SU-DHL-6 (cell line): ENCODE results near the gene KCNK2.

Source experiments
- H2AFZ ChIP-seq: fragments of 200-600 bp; sonication (generic); 2 replicates; pipeline ENCODE4 v1.6.1; 2014; ENCODE audit warnings: low read depth, mild to moderate bottlenecking, moderate library complexity, mixed read lengths, antibody characterized with exemption, low read length; ENCODE audit not compliant: severe bottlenecking
- H3F3A ChIP-seq: fragments of 200-600 bp; shearing (Covaris generic); 2 replicates; pipeline ENCODE4 v1.6.0; 2016; ENCODE audit warnings: antibody characterized with exemption, mild to moderate bottlenecking; ENCODE audit not compliant: insufficient read depth
- H3K27ac ChIP-seq: fragments of 200-600 bp; sonication (generic); 2 replicates; pipeline ENCODE4 v1.5.1; 2016; ENCODE audit warnings: low read depth, mild to moderate bottlenecking, low read length, moderate library complexity, mixed read lengths
- H3K27me3 ChIP-seq: fragments of 200-600 bp; sonication (generic), shearing (Covaris generic); 2 replicates; pipeline ENCODE4 v1.6.0; 2014; ENCODE audit warnings: mild to moderate bottlenecking, low read length
- H3K36me3 ChIP-seq: fragments of 200-600 bp; sonication (generic); 2 replicates; pipeline ENCODE4 v1.6.1; 2014; ENCODE audit warnings: mild to moderate bottlenecking, low read length, mixed read lengths
- H3K4me2 ChIP-seq: fragments of 300-600, 200-600 bp; shearing (Covaris generic), sonication (generic); 2 replicates; pipeline ENCODE4 v1.6.0; 2014; ENCODE audit warnings: low read length, low read depth, mild to moderate bottlenecking; ENCODE audit not compliant: poor library complexity, severe bottlenecking
- H3K4me3 ChIP-seq: fragments of 200-600 bp; sonication (generic); 2 replicates; pipeline ENCODE4 v1.5.1; 2014; ENCODE audit warnings: antibody characterized with exemption, low read length, mild to moderate bottlenecking, mixed read lengths; ENCODE audit not compliant: insufficient read depth, poor library complexity, severe bottlenecking
- H3K79me2 ChIP-seq: fragments of 200-600 bp; sonication (generic); 2 replicates; pipeline ENCODE4 v1.6.1; 2014; ENCODE audit warnings: mild to moderate bottlenecking, low read length, moderate library complexity; ENCODE audit not compliant: insufficient read depth
- H3K9ac ChIP-seq: fragments of 200-600 bp; sonication (generic); 2 replicates; pipeline ENCODE4 v1.7.0; 2014; ENCODE audit warnings: mild to moderate bottlenecking, low read length
- H3K9me2 ChIP-seq: fragments of 200-600 bp; sonication (generic); replicated peaks from 2 replicates; pipeline ENCODE4 v1.6.1; 2014; ENCODE audit warnings: low read length; ENCODE audit not compliant: insufficient read depth
- H3K9me3 ChIP-seq: fragments of 200-600 bp; sonication (generic); 2 replicates; pipeline ENCODE4 v1.6.1; 2014; ENCODE audit warnings: low read length, mixed read lengths; ENCODE audit not compliant: insufficient read depth
- H4K20me1 ChIP-seq: fragments of 200-600 bp; sonication (generic); 2 replicates; pipeline ENCODE4 v1.6.1; 2014; ENCODE audit warnings: low read depth, mild to moderate bottlenecking, antibody characterized with exemption, low read length, moderate library complexity, mixed read lengths
- CTCF ChIP-seq: fragments of 200-600 bp; sonication (generic); IDR thresholded peaks from one replicate; pipeline ENCODE4 v1.5.1; 2017; ENCODE audit warnings: antibody characterized with exemption, mild to moderate bottlenecking, low read length, moderate library complexity; ENCODE audit not compliant: insufficient read depth, poor library complexity, severe bottlenecking
- EZH2phosphoT487 ChIP-seq: fragments of 200-600 bp; sonication (generic), shearing (Covaris generic); conservative IDR thresholded peaks from 2 replicates; pipeline ENCODE4 v1.6.1; 2018; ENCODE audit warnings: mild to moderate bottlenecking, antibody characterized with exemption, low read length, moderate library complexity, mixed read lengths

The KCNK2 gene

DNA sequence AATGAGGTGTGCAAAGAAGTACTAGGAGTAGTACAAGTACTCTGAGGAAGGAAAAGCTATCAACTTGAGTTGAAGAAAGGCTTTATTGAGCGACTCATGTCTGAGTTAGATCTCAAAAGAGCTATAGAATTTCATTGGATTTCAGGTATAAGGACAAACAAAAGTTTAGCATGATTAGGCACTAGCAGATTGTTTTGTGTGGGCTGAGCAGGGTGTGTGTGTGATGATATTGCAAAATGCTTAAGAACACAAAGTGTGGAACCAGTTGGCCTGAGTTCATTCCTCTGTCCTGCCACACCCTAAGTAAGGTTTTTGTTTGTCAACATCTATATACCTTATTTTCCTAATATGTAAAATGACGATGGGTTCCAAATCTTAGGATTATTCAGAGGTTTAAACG lies 158.9 kb downstream of the KCNK2 start:
- no peaks in the 10 kb centered on the region for H3F3A ChIP-seq
- TF ChIP-seq EZH2phosphoT487: no peak
- TF ChIP-seq CTCF: no peak
- H4K20me1 ChIP-seq: no peaks in the 10 kb centered on the region

DNA sequence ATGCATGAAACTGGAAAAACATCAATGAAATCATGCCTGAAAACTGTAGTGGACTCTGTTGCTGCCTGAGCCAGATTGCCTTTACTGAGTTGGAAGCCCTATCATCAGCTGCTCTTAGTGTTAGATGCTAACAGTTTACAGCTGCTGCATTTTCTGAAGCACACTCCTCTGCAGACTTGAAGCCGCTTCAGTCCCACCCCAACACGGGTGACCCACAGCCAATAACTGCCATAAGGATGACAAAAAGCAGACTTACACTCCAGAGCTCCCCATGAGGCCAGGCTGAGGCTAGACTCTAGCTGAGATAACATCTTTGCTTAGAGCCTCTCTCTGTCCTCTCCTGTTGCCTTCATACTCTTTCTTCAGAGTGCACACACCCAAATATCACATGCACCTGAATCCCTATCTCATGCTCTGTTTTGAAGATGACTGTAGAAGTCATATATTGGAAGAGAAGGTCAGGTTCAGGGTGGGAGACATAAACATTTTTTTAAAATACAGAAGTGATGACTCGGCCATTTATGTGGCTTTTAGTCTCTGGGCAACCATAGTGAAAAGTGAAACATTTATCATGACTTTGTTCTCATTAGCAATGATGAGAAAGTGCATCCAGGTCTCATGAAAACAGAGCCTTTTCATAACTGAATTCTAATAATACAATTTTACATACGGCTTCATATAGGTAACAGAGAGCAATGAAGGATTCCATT lies 161.0 kb downstream of the KCNK2 start:
- Histone ChIP-seq H3K4me2 (no peak overlapping the region), H3K27ac (no peak overlapping the region), H4K20me1 (no peaks in the 10 kb centered on the region), H2AFZ (no peak overlapping the region), H3K9me2 (0 out of 2 replicates have a peak, but pooled peaks cover 3% of the 10 kb centered on the region), H3F3A (no peaks in the 10 kb centered on the region), H3K27me3 (no peaks in the 10 kb centered on the region; the same call in 1 of the 2 replicates), H3K36me3 (no peaks in the 10 kb centered on the region), H3K9me3 (no peaks in the 10 kb centered on the region), H3K9ac (no peak overlapping the region), H3K4me3 (no peak overlapping the region), H3K79me2 (no peaks in the 10 kb centered on the region)
- TF ChIP-seq CTCF: no peak
- TF ChIP-seq EZH2phosphoT487: no peak

More for the DNA sequence above, 158.9 kb downstream of the KCNK2 start:
- H3K27ac ChIP-seq: no peak overlapping the region
- no peaks in the 10 kb centered on the region for H3K9me3 ChIP-seq
- H3K36me3 ChIP-seq: no peaks in the 10 kb centered on the region
- no peaks in the 10 kb centered on the region for H3K79me2 ChIP-seq
- no peak overlapping the region for H3K9ac ChIP-seq
- no peak overlapping the region for H2AFZ ChIP-seq
- no peak overlapping the region for H3K4me3 ChIP-seq
- H3K4me2 ChIP-seq: no peak overlapping the region
- H3K27me3 ChIP-seq: no peaks in the 10 kb centered on the region; the same call in 1 of the 2 replicates
- 0 out of 2 replicates have a peak, but pooled peaks cover 3% of the 10 kb centered on the region for H3K9me2 ChIP-seq

- no peaks in the 10 kb centered on the region for H4K20me1 ChIP-seq
- no peak overlapping the region for H3K4me3 ChIP-seq
- H3K4me2 ChIP-seq: no peak overlapping the region
- no peaks in the 10 kb centered on the region for H3K36me3 ChIP-seq
- no peaks in the 10 kb centered on the region for H3F3A ChIP-seq
- no peak for TF ChIP-seq CTCF
- no peak for TF ChIP-seq EZH2phosphoT487
- no peaks in the 10 kb centered on the region for H3K27me3 ChIP-seq
- no peaks in the 10 kb centered on the region for H3K79me2 ChIP-seq
- H3K9me2 ChIP-seq: no peaks in the 10 kb centered on the region
- no peak overlapping the region for H2AFZ ChIP-seq
- no peak overlapping the region for H3K9ac ChIP-seq
- no peaks in the 10 kb centered on the region for H3K9me3 ChIP-seq
- H3K27ac ChIP-seq: no peak overlapping the region
These were observed 168.4 kb downstream of the KCNK2 start for GRCh38 chr1:215250913-215251312.
